Middle frontal gyrus (tissue), 1 donor: Measurements from ENCODE around the gene C5orf63.
"Not testable (repeated sequence)": the region's sequence is repeated elsewhere in the genome, so short reads cannot be mapped to it uniquely, and the experiment has no call there.

Experiments
- DNase-seq: peaks from one replicate; pipeline ENCODE4 v3.0.0-alpha.2; 2015; ENCODE audit warnings: low spot score; ENCODE audit errors: extremely low spot score

Gene C5orf63

GRCh38 chr5:127076315-127077129 lies 3.2 kb upstream of the C5orf63 start:
- DNase-seq = no peak

- DNase-seq = no peak
Observed at GRCh38 chr5:127074466-127074865, 1.2 kb upstream of the C5orf63 start.

- no peak for DNase-seq
Observed at GRCh38 chr5:127070243-127070642, 3.1 kb downstream of the C5orf63 start.

- DNase-seq = no peak
Observed at GRCh38 chr5:127068493-127069214, 4.6 kb downstream of the C5orf63 start.

GRCh38 chr5:127066721-127067120 lies 6.6 kb downstream of the C5orf63 start:
- DNase-seq = no peak

- DNase-seq = no peak
Observed at GRCh38 chr5:127064253-127064840, 9.0 kb downstream of the C5orf63 start.

GRCh38 chr5:127063257-127063913 lies 9.9 kb downstream of the C5orf63 start:
- DNase-seq = no peak

- DNase-seq = no peak
Observed at GRCh38 chr5:127061956-127062355, 11.3 kb downstream of the C5orf63 start.

- DNase-seq = no peak
Observed at GRCh38 chr5:127061537-127061936, 11.8 kb downstream of the C5orf63 start.

GRCh38 chr5:127060470-127060985 lies 12.8 kb downstream of the C5orf63 start:
- DNase-seq = no peak

- no peak for DNase-seq
Observed at GRCh38 chr5:127056896-127057295, 16.4 kb downstream of the C5orf63 start.

- no peak for DNase-seq
Observed at GRCh38 chr5:127055880-127056653, 17.2 kb downstream of the C5orf63 start.

- DNase-seq = not testable (repeated sequence)
Observed at GRCh38 chr5:127053551-127053950, 19.8 kb downstream of the C5orf63 start.

- DNase-seq = no peak
Observed at GRCh38 chr5:127053049-127053448, 20.3 kb downstream of the C5orf63 start.

GRCh38 chr5:127051591-127051990 lies 21.7 kb downstream of the C5orf63 start:
- no peak for DNase-seq

GRCh38 chr5:127046343-127047072 lies 26.8 kb downstream of the C5orf63 start:
- DNase-seq = no peak

- no peak for DNase-seq
Observed at GRCh38 chr5:127042593-127042992, 30.7 kb downstream of the C5orf63 start.

GRCh38 chr5:127041571-127041970 lies 31.7 kb downstream of the C5orf63 start:
- no peak for DNase-seq

GRCh38 chr5:127040796-127041520 lies 32.3 kb downstream of the C5orf63 start:
- no peak for DNase-seq
